HS-5 (cell line): ENCODE measurements around the gene ST6GALNAC1.

Experiments
- DNase-seq: peaks from one replicate; pipeline ENCODE4 v3.0.0-alpha.2; 2012; ENCODE audit warnings: low read depth

The ST6GALNAC1 gene

GRCh38 chr17:76674600-76674999 lies 31.0 kb upstream of the ST6GALNAC1 start:
- DNase-seq: no peak

- no peak for DNase-seq
Observed at GRCh38 chr17:76673729-76674128, 30.2 kb upstream of the ST6GALNAC1 start.

GRCh38 chr17:76672892-76673291 lies 29.3 kb upstream of the ST6GALNAC1 start:
- DNase-seq: no peak

- no peak for DNase-seq
Observed at GRCh38 chr17:76672270-76672851, 28.8 kb upstream of the ST6GALNAC1 start.

- DNase-seq: no peak
Observed at GRCh38 chr17:76671912-76672262, 28.3 kb upstream of the ST6GALNAC1 start.

- peak; percentile 99 for DNase-seq
Observed at GRCh38 chr17:76671123-76671911, 27.8 kb upstream of the ST6GALNAC1 start.

GRCh38 chr17:76670718-76671122 lies 27.2 kb upstream of the ST6GALNAC1 start:
- no peak for DNase-seq

GRCh38 chr17:76670020-76670717 lies 26.6 kb upstream of the ST6GALNAC1 start:
- DNase-seq: no peak

GRCh38 chr17:76667786-76668453 lies 24.4 kb upstream of the ST6GALNAC1 start:
- DNase-seq: no peak

GRCh38 chr17:76667491-76667755 lies 23.9 kb upstream of the ST6GALNAC1 start:
- DNase-seq: no peak

GRCh38 chr17:76660656-76661042 lies 17.1 kb upstream of the ST6GALNAC1 start:
- no peak for DNase-seq

GRCh38 chr17:76659928-76660655 lies 16.5 kb upstream of the ST6GALNAC1 start:
- DNase-seq: no peak

GRCh38 chr17:76658242-76658662 lies 14.7 kb upstream of the ST6GALNAC1 start:
- no peak for DNase-seq

GRCh38 chr17:76657505-76658241 lies 14.1 kb upstream of the ST6GALNAC1 start:
- DNase-seq: no peak

- DNase-seq: no peak
Observed at GRCh38 chr17:76654408-76654807, 10.9 kb upstream of the ST6GALNAC1 start.

- DNase-seq: no peak
Observed at GRCh38 chr17:76650504-76650903, 6.9 kb upstream of the ST6GALNAC1 start.

- DNase-seq: no peak
Observed at GRCh38 chr17:76646712-76647111, 3.2 kb upstream of the ST6GALNAC1 start.

- no peak for DNase-seq
Observed at GRCh38 chr17:76645481-76645880, 1.9 kb upstream of the ST6GALNAC1 start.

- DNase-seq: no peak
Observed at GRCh38 chr17:76644995-76645394, 1.4 kb upstream of the ST6GALNAC1 start.

GRCh38 chr17:76642994-76643393 lies 563 bp downstream of the ST6GALNAC1 start:
- DNase-seq: no peak

GRCh38 chr17:76642032-76642561 lies 1.5 kb downstream of the ST6GALNAC1 start:
- DNase-seq: no peak
